HG03097 (cell line): ENCODE measurements around the gene PPP3CA.

ENCODE experiments used
- ATAC-seq: cut with Tn5 transposase; IDR thresholded peaks from one replicate; pipeline ENCODE4 v1.9.1; 2021; ENCODE audit not compliant: unreplicated experiment, low FRiP score

Gene PPP3CA

GRCh38 chr4:101347267-101347556, at the start of gene PPP3CA:
TSS of gene PPP3CA (minus strand) at chr4:101347526.
- no peak for ATAC-seq

GRCh38 chr4:101393256-101393655, 45.9 kb upstream of the PPP3CA start:
- no peak for ATAC-seq

GRCh38 chr4:101370663-101371210, 23.4 kb upstream of the PPP3CA start:
- no peak for ATAC-seq

- no peak for ATAC-seq
These were observed 19.9 kb upstream of the PPP3CA start for GRCh38 chr4:101367201-101367600.

DNA sequence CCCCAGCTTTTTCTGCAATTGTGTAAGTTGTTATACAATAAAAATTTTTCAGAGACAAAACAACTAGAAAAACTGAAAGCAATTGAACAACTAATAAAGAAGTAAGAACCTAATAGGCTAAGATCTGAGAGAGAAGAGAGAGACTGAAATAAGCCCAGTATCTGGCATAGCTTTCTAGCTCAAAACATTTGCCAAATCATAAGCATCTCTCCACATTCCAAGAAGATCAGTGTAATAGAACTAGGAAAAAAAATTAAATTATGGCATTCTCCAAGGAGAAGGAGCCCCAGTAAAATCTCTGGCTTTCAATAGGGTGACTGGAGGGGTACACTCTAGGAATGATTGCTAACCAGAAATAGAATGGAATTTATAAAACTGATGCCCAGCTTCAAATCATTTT, 19.0 kb upstream of the PPP3CA start:
- no peak for ATAC-seq

GRCh38 chr4:101357751-101358150, 10.4 kb upstream of the PPP3CA start:
- ATAC-seq, result no peak

DNA sequence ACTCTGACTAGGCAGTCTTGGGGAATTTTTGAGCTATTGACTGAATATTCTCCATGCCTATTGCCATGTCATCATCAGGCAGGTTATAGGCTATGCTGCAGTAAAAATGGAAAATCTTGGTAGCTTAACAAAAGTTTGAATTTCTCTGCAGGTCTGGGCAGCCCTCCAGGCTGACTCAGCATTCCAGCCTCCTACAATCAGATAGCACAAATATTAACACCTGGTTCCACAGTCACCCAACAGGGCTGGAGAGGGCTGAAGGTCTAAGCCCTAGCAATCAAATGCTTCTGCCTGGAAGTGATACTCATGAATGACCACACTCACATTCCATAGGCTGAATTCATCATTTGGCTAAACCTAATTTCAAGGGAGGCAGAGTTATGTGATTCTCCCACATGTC, 9.6 kb upstream of the PPP3CA start:
- no peak for ATAC-seq

DNA sequence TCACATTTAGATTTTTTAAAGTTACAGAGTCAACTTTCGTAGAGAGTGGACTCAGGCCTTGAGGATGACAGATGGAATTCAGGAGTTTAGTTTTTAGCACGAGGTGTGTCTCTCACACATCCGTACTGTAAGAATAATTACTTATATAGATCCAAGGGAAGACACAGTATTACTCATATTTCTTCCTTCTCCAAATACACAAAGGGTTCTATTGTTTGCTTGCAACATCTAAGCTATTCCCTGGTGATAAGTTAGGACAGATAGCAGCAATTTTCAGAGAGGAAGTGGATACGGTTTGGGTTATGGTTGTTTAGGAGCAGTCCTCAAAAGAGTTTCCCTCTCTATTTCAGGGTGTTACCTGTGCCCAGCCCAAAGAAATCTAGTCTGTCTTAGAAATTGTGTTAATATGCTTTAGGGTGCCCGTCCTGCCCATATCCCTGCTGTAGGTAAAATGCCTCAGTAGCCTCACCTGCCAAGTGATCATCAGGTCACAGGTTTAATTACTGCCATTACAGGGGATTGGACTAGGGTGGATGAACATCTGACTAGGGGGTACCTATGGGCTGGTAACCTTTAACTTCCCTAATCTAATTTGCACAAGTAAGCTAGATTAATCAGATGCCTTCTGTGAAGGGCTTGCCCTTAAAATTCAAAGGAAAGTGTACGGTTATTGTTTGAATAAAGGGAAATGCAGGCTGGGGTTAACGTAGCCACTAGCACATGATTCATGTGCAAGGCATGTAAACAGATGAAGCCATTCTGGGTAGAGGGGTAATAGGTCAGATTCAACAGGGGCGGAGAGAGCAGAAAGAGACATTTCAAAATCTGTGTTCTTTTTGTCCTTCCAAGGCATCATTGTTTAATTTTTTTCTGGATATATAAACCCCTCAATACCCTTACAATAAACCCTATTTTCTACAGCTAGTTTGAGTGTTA, 8.7 kb upstream of the PPP3CA start:
- no peak for ATAC-seq

DNA sequence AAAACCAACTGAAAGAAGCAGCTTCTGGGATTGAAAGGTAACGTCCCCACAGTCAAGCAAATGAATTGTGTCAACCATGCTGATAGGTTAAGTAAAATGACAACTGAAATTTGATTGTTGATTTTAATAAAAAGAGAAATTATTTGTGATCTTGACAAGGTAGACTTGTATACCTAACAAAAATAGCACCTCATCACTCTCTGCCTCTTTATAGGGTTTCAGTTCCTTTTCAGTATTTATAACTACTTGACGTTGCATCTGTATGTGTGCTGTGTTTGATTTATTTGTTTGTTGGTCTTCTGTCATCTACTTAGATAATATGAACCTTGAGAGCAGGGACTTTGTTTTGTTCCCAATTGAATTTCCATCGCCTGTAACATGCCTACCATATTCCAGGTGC, 7.9 kb upstream of the PPP3CA start:
- ATAC-seq, result peak; percentile 82

GRCh38 chr4:101349801-101350064, 2.4 kb upstream of the PPP3CA start:
- no peak for ATAC-seq

- ATAC-seq, result no peak
These were observed 1.9 kb upstream of the PPP3CA start for GRCh38 chr4:101348995-101349800.

DNA sequence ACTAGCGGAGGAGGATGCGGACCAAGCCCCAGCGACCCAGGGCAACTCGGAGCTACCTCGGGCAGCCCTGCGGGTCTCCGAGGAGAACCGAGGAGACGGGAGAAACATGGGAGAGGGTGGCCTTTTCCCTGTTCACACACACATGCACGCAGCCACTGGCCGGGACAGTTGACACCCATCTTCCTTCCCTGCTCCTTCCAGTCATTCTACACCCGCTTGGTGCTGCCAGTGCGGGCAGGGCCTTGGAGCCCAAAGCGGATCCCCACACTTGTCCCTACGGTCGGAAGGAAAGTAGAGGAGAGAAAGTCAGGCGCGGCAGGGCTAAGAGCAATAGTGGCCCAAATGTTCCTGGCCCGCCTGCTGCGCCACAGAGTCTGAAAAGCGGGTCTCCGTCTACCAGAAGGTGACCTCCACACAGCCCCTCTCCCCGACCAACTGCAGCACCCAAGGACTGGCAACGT, 1.1 kb upstream of the PPP3CA start:
- ATAC-seq, result no peak

- ATAC-seq, result peak; percentile 75
These were observed 436 bp upstream of the PPP3CA start for GRCh38 chr4:101347557-101348366.

GRCh38 chr4:101346351-101347266, 717 bp downstream of the PPP3CA start:
- ATAC-seq, result peak; percentile 11

- no peak for ATAC-seq
These were observed 1.6 kb downstream of the PPP3CA start for GRCh38 chr4:101345596-101346350.

GRCh38 chr4:101345271-101345595, 2.1 kb downstream of the PPP3CA start:
- ATAC-seq, result no peak

GRCh38 chr4:101339332-101339731, 8.0 kb downstream of the PPP3CA start:
- no peak for ATAC-seq

DNA sequence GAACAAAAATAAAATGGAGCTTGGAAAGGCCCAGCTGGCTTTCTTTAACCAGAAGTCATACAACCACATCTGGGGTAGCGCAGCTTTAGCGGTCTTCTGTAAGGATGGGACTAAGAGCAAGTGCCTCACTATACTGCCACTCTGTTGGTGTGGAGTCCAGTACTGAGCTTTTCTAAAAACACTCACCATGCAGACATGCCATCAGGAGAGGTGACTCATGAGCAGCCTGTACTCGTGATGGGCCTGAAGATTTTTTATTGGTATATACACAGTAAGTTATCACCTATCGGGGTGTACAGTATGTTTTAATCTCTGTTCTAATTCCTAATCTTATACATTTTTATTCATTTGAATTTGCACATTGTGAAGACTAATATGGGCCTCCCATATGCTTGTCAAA, 9.6 kb downstream of the PPP3CA start:
- no peak for ATAC-seq

DNA sequence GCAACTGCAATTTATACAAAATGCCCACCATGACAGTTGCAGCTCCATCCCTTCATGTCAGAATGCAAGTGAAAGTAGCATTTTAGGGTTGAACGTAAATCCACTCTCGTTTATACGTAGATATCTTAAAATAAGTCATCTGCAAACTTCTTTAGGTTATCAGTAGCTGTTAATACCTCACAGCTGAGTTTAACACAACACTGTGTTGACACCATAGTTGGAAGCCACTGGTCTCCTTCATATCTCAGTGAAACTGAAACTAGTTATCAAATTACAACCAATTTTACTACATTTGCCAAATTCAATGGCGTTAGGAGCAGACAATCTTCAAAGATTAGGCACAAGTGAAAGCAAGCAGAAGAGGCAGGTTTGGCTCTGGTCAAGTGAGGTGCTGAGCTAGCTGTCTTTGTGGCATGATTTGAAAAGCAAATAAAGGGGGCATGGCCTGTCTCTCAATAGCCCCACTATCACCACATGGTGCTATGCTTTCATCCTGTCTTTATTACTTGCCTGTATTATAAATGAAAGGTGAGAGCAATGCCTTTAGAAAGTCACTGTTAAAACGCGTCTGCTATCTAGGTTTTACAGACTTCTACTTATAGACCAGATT, 12.3 kb downstream of the PPP3CA start:
- ATAC-seq, result peak; percentile 43
